Measurements from ENCODE around the gene MGME1.

GRCh38 chr20:18020931-18021330, 52.1 kb downstream of the MGME1 start:
- TF ChIP-seq CTCF (IDR thresholded peaks at IDR 0.05) (no peak), POLR2A (IDR thresholded peaks at IDR 0.05) (no peak)

All from Peyer's patch (tissue), 4 donors.